NOMO-1 treated with DMSO at 0.1 percent for 48 hours (cell line): Measurements from ENCODE around the gene RND1.
"Not testable (repeated sequence)": the region's sequence is repeated elsewhere in the genome, so short reads cannot be mapped to it uniquely, and the experiment has no call there.

Experiments used
- DNase-seq: peaks from one replicate; lab custom pipeline; 2025; ENCODE audit not compliant: unreplicated experiment; lab: John Stamatoyannopoulos, UW

The RND1 gene

GRCh38 chr12:48865281-48866051, at the start of gene RND1:
TSS of gene RND1 (minus strand) at chr12:48865870. CDS start at chr12:48865767, 103 bp downstream.
- DNase-seq, result peak; percentile 84

GRCh38 chr12:48910196-48910595, 44.5 kb upstream of the RND1 start:
- no peak for DNase-seq

GRCh38 chr12:48909698-48910097, 44.0 kb upstream of the RND1 start:
- not testable (repeated sequence) for DNase-seq

GRCh38 chr12:48907245-48907644, 41.6 kb upstream of the RND1 start:
- DNase-seq, result no peak

- peak; percentile 78 for DNase-seq
These were observed 38.3 kb upstream of the RND1 start for GRCh38 chr12:48903982-48904411.

GRCh38 chr12:48903363-48903981, 37.8 kb upstream of the RND1 start:
- no peak for DNase-seq

- DNase-seq, result no peak
These were observed 35.6 kb upstream of the RND1 start for GRCh38 chr12:48901278-48901677.

- no peak for DNase-seq
These were observed 34.0 kb upstream of the RND1 start for GRCh38 chr12:48899651-48900050.

GRCh38 chr12:48894271-48894670, 28.6 kb upstream of the RND1 start:
- no peak for DNase-seq

GRCh38 chr12:48890657-48891418, 25.2 kb upstream of the RND1 start:
- DNase-seq, result peak; percentile 56

- no peak for DNase-seq
These were observed 24.0 kb upstream of the RND1 start for GRCh38 chr12:48889679-48890078.

GRCh38 chr12:48883305-48884161, 17.9 kb upstream of the RND1 start:
- DNase-seq, result no peak

- DNase-seq, result no peak
These were observed 17.3 kb upstream of the RND1 start for GRCh38 chr12:48882972-48883304.

- DNase-seq, result no peak
These were observed 16.6 kb upstream of the RND1 start for GRCh38 chr12:48882315-48882687.

- DNase-seq, result no peak
These were observed 16.1 kb upstream of the RND1 start for GRCh38 chr12:48881686-48882314.

GRCh38 chr12:48880647-48881046, 15.0 kb upstream of the RND1 start:
- DNase-seq, result no peak

GRCh38 chr12:48878548-48878947, 12.9 kb upstream of the RND1 start:
- DNase-seq, result no peak

- no peak for DNase-seq
These were observed 10.4 kb upstream of the RND1 start for GRCh38 chr12:48875944-48876515.

GRCh38 chr12:48873534-48873933, 7.9 kb upstream of the RND1 start:
- not testable (repeated sequence) for DNase-seq

- no peak for DNase-seq
These were observed 7.4 kb upstream of the RND1 start for GRCh38 chr12:48873096-48873495.
